Nephron progenitor cell (in vitro differentiated cells): Measurements from ENCODE around the gene TUBB6.

ENCODE experiments used
- DNase-seq: peaks from one replicate; pipeline ENCODE4 v3.0.0; 2021
- H3K27ac Mint-ChIP-seq: 2 replicates; pipeline ENCODE4 v1.8.0; 2021; ENCODE audit warnings: mild to moderate bottlenecking, moderate library complexity, mixed read lengths
- H3K27me3 Mint-ChIP-seq: 2 replicates; pipeline ENCODE4 v1.8.0; 2021; ENCODE audit warnings: mild to moderate bottlenecking, low read depth, mixed read lengths; ENCODE audit not compliant: poor library complexity
- H3K36me3 Mint-ChIP-seq: 2 replicates; pipeline ENCODE4 v1.8.0; 2021; ENCODE audit warnings: low read depth, mixed read lengths
- H3K4me1 Mint-ChIP-seq: 2 replicates; pipeline ENCODE4 v1.8.0; 2021; ENCODE audit warnings: mixed read lengths
- H3K4me3 Mint-ChIP-seq: 2 replicates; pipeline ENCODE4 v1.8.0; 2021; ENCODE audit warnings: mild to moderate bottlenecking, moderate library complexity, mixed read lengths
- H3K9me3 Mint-ChIP-seq: 2 replicates; pipeline ENCODE4 v1.8.0; 2021; ENCODE audit warnings: mild to moderate bottlenecking, moderate library complexity, mixed read lengths
- CTCF ChIP-seq: fragments of 200-600 bp; sonication (generic); IDR thresholded peaks from 2 replicates; pipeline ENCODE4 v1.5.0; 2021; ENCODE audit warnings: antibody characterized with exemption

Gene TUBB6

GRCh38 chr18:12369211-12369610 lies 61.2 kb downstream of the TUBB6 start:
- DNase-seq = no peak
- Mint-ChIP-seq H3K4me3 (no peak overlapping the region), H3K9me3 (no peaks in the 10 kb centered on the region), H3K27ac (peak overlapping the region; percentile 57), H3K4me1 (peaks cover 20% of the 10 kb centered on the region), H3K27me3 (no peaks in the 10 kb centered on the region), H3K36me3 (peaks cover 54% of the 10 kb centered on the region)
- TF ChIP-seq CTCF = no peak

GRCh38 chr18:12371590-12371989 lies 63.5 kb downstream of the TUBB6 start:
- Mint-ChIP-seq H3K4me3 (no peak overlapping the region), H3K27ac (no peak overlapping the region), H3K4me1 (peaks cover 40% of the 10 kb centered on the region), H3K27me3 (peaks cover 4% of the 10 kb centered on the region), H3K9me3 (no peaks in the 10 kb centered on the region), H3K36me3 (peaks cover 48% of the 10 kb centered on the region)
- TF ChIP-seq CTCF = no peak
- no peak for DNase-seq

- no peak for DNase-seq
- Mint-ChIP-seq H3K36me3 (peaks cover 40% of the 10 kb centered on the region), H3K27me3 (peaks cover 4% of the 10 kb centered on the region), H3K4me1 (peaks cover 40% of the 10 kb centered on the region), H3K4me3 (no peak overlapping the region), H3K9me3 (no peaks in the 10 kb centered on the region), H3K27ac (no peak overlapping the region)
- no peak for TF ChIP-seq CTCF
These were observed 64.4 kb downstream of the TUBB6 start for GRCh38 chr18:12372406-12372805.

- H3K27me3 Mint-ChIP-seq = peaks cover 4% of the 10 kb centered on the region
- H3K36me3 Mint-ChIP-seq = peaks cover 35% of the 10 kb centered on the region
- no peak for TF ChIP-seq CTCF
- DNase-seq = no peak
- peaks cover 47% of the 10 kb centered on the region for H3K4me1 Mint-ChIP-seq
- no peak overlapping the region for H3K27ac Mint-ChIP-seq
- H3K9me3 Mint-ChIP-seq = no peaks in the 10 kb centered on the region
- H3K4me3 Mint-ChIP-seq = no peak overlapping the region
These were observed 65.2 kb downstream of the TUBB6 start for GRCh38 chr18:12373116-12373770.

GRCh38 chr18:12373771-12374116 lies 65.7 kb downstream of the TUBB6 start:
- Mint-ChIP-seq H3K4me3 (no peak overlapping the region), H3K27ac (no peak overlapping the region), H3K9me3 (no peaks in the 10 kb centered on the region)

More at GRCh38 chr18:12373771-12374116, 65.7 kb downstream of the TUBB6 start:
- H3K4me1 Mint-ChIP-seq = peaks cover 47% of the 10 kb centered on the region
- no peak for TF ChIP-seq CTCF
- H3K36me3 Mint-ChIP-seq = peaks cover 32% of the 10 kb centered on the region
- DNase-seq = no peak
- peaks cover 4% of the 10 kb centered on the region for H3K27me3 Mint-ChIP-seq
